GM21786 (cell line): ENCODE results near the gene HAUS7.
A peak's percentile ranks its signal among the peaks of the same experiment; 100 is the strongest.

Experiments
- ATAC-seq: cut with Tn5 transposase; IDR thresholded peaks from one replicate; pipeline ENCODE4 v1.9.1; 2021; ENCODE audit not compliant: unreplicated experiment

Gene HAUS7

DNA sequence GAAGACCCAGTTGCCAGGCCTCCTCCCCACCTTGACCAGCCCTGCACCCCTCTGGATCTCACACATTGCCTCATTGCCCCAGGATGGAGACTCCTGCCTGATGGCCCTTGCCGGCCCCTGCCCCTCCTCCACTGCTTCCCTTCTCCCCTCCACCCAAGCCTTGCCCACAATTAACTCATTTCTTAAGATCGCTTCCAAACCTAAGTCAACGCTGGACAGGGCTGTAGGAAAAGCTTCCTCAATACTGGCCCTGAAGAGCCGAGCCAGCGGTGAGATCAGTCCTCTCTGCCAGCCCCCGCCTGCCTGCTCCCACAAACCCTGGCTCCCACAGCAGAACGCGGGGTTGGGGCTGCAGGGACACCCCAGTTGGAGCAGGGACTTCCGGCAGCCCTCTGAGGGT, 7.5 kb upstream of the HAUS7 start:
- ATAC-seq: no peak

DNA sequence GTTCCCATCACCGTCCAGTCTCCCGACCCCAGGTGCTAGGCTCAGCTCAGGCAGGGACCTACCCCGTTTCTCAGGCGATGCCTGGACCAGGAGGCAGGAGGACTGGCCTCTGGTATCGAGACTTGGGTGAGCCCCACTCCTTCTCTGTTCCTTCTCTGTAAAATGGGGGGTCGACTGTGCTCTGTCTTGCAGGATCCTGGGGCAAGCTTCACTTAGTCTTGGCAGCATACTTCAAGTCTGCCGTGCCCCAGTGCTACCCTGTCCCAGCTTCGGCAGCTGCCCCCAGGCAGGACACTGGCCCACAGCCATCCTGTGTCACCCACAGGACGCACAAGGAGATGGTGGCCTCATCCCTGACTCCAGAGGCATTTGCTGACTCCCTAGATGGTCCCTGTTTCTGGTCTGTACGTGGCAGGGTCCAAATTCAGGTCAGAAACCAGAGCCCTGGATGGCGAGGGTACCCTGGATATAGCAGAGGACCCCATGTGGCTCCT, 7.0 kb upstream of the HAUS7 start:
- no peak for ATAC-seq

DNA sequence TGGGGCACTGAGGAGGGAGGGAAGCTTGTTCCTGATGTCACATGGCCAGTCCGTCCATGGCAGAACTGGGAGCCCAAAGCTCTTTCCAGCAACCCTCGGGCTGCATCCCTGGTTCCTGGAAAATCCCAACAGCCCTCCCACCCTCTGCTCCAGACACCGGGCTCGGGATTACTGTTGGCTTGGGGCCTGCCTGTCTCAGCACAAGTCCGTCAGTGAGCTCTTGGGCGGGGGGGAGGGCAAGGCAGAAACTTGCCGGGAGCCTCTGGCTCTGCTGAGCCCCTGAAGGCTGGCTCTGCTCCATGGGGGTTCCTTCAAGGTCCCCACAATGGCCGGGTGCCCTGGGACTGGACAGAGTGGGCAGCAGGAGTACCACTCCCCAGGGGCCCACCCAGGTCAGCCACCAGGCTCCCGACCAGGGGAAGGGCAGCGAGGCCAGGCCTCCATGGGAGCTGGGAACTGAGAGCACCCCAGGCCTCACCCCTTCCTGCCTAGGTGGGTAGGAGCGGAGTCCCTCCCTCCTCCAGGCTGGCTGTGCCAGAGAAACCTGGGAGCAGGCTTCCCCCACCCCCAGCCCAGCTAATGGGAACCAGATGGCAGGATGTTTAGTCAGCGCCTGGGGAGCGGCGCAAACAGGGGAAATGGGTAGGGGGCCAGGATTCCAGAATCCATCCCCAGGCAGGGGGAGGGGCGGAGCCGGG, 6.4 kb upstream of the HAUS7 start:
- no peak for ATAC-seq

DNA sequence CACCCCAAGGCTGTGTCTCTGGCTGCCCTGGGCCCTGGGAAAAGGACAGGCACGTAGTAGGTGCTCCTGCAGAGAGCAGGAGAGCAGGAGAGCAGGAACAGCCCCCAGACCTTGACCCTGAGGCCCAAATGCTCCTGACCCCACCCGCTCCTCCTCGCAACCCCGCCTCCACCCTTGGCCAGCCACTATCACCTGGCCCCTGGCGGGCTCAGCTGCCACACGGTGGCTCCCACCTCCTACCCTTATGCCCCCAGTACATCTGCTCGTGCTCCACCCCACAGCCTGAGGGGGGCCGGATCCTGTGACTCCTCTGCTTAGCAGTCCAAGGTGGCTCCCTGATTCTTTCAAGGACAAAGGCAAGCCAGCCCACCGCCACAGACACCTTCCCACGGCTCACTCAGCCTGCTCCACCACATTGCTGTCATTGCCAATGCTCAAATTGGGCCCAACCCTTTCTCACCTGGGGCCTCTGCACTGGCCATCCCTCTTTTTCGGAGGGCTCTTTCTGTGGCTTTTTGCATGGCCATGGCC, 5.4 kb upstream of the HAUS7 start:
- no peak for ATAC-seq

DNA sequence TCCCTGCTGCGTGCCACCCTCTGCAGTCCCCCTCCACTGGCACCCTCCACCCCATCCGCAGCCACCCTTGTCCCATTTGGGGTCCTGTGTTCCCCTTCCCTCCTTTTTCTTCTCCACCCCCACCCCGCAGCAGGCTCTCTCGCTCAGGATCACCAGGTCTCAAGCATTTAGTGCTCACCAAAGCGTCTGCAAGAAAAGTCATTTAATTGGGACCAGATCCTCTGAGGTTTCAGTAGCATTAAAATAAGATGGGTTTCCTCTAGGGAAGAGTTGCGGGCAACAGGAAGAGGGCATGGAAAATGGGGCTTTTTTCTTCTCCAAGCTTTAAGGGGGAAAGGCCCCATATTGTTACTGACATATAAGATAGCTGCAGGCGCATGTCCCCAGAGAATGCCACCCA, 4.9 kb upstream of the HAUS7 start:
- ATAC-seq: no peak

DNA sequence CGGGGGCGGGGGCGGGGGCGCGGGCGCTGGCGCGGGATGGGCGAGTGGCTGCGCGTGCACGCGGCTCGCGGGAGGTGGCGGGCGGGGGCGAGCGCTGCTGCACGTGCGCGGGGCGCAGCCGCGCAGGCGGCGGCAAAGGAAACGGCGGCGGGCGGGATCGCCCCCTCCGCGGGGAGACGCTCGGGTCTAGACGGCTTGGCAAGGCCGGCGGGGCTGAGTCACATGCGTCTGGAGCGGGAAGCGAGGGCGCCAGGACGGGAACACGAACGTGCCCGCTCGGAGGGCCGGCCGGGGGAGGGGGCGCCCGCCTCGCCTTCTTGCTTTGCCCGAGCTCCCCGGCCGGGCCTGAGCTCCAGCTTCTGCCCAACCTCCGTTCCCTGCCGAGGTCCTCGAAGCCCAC, 4.3 kb upstream of the HAUS7 start:
- ATAC-seq: no peak

DNA sequence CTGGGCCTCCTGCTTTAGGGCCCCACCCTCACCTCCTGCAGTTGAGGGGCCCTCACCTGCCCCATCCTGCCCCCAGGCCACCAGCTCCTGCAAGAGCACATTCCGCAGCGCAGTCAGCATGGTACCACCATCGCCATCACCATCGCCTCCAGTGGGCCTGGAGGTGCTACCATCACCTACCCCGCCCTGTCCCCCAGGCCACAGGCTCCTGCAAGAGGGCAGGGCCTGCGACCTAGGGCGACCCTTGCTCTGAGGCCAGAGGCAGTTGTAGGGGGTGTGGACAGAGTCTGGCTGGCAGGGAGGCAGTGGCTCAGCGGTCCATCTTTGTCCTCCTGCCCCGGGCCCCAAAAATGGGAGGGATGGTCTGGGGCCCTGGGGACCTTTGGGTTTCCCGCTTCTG, 3.9 kb upstream of the HAUS7 start:
- ATAC-seq: no peak

DNA sequence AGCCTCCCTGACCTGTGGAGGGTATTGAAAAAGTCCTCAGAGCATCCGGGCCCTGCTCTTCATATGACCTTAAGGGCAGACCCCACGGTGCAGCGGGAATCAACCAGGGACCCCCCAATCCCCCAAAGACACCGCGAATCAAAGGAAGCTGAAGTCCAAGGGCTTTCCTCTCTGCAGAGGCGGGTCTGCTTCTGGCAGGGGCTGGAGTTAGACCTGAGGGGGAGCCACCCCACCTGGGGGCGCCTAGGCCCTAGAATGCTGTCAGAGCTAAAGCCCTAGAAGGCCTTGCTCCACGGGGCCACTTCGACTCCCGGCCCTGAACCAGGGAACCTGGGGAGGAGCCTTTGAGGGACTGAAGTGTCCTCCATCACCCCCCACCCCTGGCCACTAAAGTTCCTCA, 2.8 kb upstream of the HAUS7 start:
- ATAC-seq: no peak

DNA sequence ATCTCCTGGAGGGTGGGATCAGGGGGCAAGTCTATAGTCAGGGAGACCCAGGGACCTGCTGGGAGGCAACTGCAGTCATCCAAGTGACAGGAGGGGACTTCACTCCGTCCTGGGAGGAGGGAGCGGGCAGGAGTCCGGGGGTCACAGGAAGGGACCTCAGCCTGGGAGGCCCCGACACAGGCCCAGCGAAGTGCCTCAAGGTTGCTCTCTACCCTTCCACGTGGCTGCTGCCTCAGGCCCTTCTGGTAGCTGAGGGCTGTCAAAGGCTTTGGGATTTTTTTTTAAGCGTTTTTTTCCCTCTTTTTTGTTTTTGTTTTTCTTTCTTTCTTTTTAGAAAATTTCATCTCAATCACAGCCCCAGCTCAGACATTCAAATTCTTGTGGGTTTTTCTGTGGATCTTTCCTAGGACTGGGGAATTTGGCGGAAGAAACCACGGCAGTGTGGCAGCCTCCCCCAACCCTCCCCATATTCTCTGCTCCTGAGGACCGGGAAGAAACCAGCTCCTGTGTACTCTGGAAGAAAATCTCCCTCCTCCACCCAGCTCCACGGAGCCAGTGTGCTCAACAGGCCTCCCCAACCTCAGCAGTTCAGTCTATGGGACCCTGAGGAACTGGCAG, 1.4 kb upstream of the HAUS7 start:
- no peak for ATAC-seq

DNA sequence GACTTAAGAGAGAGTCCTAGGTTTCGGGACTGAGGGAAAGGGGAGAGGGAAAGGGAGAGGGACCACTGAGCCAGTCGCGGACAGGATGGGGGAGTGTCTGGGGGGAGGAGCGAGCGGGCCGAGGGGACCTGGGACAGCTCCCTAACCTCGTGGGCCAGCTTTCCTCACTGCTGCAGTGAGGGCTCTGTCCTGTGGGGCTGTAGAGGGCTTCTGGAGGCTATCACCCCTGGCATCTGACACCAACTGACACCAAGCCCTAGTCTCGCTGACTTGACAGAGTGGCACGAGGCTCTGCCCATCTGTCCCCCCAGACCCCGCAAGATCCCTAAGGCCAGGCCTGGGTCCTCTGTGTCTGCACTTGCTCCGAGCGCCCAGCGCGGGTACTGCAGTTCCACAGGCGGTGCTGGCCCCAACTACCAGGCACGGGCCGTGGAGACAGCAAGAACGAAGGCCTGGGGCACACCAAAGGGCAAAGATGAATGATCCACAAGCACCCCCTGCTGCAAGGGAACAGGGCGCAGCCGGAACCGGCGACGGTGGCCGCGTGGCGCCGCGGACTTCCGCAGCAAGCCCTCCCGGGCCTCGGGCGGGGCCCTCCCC, 465 bp downstream of the HAUS7 start:
- ATAC-seq: peak; percentile 31

DNA sequence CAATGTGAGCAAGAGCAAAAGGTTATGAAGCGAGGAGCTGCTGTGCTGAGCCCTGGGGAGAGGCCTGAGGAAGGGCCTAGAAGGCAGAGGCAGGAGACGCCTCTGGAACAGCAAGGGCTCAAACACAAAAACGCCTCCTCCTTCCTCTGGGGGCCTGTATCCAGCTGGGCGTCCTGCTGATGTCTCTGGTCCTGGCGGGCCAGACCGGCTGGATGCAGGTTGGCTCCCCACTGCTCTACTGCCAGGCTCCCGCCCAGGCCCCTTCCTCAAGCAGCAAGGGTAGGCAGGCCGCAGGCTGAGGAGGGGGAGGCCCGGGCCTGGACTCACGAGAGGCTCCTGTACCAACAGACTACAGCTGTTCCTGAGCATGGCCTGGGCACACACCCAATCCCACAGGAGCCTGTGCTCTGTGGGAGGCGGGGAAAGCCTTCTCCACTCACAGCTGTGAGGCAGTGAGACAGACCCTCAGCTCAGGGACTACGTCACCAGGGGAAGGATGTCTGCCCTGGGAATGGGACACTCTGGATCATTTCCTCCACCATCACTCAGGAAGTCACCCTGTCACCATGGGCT, 2.3 kb downstream of the HAUS7 start:
- no peak for ATAC-seq

DNA sequence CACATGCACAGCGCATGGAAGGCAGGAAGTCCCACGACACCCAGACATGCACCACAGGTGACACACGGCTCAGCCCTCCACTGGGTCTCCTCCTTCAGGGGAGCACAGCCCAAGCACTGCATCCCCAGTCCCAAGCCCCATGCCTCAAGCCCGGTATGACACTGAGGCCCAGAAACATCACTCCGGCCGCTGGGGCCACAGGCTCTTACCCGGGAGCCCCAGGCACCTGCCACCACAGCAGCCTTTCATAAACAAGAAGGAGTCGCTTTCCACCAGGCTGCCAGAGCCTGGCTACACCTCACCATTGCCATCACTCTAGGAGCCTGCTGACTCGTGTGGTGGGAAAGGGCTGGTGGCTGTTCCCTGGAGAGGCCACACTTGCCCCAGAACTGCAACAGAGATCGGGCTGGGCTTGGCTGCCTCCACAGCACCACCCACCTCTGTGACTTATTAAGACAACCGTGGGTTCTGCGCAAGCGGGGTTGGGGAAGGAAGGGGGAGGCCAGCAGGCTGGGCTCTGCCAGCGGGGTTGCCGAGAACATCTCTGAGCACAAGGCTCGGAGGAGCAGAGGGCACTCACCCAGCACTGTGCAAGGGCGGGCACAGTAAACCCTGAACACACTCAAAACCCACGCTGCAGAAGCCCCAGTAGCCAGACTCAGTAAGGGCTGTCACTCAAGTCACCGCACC, 4.5 kb downstream of the HAUS7 start:
- ATAC-seq: no peak

DNA sequence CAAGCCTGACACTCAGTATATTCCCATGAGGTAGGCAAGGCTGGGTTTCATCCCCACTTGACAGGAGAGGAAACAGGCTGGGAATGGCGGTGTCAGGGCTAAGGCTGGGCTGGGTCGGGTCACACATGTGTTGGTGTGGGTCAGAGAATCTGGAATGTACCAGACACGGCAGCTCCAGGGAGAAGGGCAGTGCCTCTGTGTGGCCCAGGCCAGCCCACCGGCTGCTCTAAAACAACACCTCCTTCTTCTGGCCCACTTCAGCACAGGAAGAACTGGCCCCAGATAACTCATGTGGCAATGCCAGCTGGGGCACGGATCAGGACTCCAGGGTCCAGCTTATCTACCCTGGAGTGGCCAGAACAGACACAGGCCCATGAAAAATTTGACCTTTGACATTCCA, 6.3 kb downstream of the HAUS7 start:
- no peak for ATAC-seq

DNA sequence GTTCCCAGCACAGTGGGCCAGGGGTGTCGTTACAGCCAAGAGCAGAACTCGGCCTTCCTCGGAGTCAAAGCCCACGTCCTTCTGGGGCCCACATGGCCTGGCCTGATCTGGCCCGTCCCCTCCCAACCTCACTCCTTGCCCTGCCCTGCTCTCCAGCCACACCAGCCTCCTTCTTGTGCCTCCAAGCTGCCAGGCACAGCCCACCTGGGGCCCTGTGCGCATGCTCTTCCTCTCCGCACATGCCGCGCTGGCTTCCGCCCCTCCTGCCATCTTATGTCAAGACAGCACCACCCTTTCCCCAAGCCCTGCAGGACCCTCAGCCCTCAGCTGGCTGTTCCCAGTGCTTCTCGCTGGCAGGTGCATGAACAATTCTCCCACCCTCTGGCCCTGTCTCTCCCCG, 6.8 kb downstream of the HAUS7 start:
- no peak for ATAC-seq

DNA sequence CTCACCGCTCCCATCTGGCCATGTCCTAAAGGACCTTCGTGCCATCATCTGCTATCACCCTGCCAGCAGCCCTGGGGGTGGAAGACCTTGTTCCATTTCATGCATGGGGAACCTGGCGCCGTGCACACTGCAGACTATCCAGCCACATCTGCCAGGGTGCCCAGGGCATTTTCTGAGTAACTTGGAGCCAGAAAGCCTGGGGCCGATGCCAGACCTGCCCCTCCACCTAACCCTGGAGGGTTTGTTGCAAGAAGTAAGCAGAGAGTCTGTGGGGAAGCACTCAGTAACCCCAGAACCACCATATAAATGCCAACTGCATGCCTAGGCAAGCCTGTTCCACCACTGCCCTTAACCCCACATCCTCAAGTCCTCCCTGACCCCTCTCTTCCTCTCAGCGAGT, 7.3 kb downstream of the HAUS7 start:
- no peak for ATAC-seq

DNA sequence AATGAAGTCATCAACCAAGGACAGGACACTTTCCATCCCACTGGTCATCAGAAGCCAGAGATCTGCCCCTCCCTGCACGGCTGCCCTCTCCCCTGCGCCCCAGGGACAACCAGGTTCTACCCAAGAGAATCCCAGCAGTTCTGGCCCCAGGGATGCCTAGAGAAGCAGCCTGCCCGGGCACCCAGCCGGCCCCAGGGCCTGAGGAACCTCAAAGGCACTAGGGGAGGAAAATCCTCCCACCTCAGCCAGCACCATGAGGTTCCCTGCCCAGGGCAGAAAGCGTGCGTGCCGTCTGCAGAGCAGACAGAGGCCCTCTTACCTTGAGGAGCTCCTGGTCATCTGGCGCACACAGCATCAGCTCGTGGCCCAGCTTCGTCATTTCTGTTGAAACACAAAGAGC, 8.1 kb downstream of the HAUS7 start:
- ATAC-seq: no peak

DNA sequence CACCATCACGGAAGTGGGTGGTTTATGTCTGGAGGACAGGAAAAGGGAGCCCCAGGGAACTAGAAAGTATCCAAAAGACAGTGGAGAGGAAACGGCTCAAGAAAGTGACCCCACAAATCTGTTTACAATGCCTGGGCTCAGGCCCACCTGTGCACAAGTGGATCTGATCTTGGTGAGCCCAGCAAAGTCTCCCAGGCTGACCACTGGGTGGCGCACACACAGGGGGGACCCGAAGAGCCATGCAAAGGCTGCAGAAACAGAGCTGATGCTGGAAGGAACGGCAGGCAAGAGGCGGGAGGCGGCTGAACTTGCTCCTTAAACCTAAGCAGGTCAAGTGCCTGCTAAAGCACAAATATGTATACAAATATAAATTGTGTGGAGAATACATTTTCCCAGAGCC, 9.6 kb downstream of the HAUS7 start:
- ATAC-seq: peak; percentile 75

DNA sequence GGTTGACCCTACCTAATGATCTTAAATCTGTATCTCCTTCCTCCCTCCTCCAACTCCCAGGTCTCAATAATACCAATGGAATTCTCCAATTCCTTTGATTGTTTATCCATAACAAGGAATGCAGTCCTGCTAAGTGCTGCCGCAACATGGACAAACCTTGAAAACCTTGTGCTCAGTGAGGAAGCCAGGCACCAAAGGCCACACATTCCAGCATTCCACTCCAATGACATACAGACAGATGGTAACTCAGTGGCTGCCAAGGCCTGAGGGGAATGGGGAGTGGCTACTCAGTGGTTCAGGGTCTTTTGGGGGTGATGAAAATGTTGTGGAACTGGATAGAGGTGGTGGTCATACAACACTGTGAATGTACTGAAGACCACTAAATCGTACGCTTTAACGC, 10.4 kb downstream of the HAUS7 start:
- ATAC-seq: no peak

DNA sequence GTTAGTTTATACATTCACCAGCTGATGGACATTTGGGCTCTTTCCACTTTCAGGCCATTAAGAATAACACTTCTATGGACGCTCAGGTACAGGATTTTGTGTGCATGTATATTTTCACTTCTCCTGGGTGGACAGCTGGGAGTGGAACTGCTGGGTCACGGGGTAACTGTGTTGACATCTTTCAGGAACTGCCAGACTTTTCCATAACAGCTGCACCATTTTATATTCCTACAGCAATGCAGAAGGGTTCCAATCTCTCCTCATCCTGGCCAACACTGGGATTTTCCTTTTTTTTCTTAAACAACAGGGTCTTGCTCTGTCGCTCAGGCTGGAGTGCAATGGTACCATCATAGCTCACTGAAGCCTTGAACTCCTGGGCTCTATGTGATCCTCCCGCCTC, 11.9 kb downstream of the HAUS7 start:
- ATAC-seq: no peak

DNA sequence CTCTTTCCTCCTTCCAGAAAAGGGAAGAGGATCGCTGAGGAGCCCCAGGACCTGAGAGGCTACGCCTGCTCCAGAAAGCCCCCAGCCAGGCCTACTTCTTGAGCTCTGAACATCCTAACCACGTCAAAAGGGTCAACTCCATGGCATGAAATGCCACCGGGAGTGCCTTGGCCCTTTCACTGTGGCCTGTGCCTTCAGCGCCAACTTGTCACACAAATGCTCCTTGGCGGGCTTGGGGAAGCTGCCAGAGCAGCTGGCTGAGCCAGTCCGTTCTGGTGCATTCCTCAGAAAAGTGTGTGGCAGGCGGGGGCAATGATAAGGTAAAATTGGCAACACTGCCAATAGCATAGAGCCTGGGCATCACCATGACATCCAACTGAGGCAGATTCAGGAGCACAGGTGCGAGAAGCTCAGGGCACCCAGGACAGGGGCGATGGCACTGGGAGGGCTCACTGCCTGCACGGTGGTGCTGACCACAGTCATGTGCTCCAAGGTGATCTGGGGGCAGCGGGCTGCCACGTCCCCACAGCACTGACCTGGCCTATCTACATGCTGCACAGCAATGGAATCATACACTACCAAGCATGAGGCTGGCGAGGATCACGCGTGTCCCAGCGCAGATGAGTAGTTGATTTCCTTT, 12.4 kb downstream of the HAUS7 start:
- ATAC-seq: no peak
